Activated B cell treated with CpG ODN at 0.5 μM for 24 hours (primary cell): ENCODE results near the gene SRSF3. TPM values are rescaled to one million over a fixed set of nuclear protein-coding genes. Genes with fewer than 3 reads are reported as not detected.
"Not testable (repeated sequence)": the region's sequence is repeated elsewhere in the genome, so short reads cannot be mapped to it uniquely, and the experiment has no call there.

Source experiments
- ATAC-seq: fragments of 200-7000 bp; cut with Tn5 transposase; one replicate; pipeline ENCODE4 v1.10.0; 2021; ENCODE audit warnings: low read depth, mild to moderate bottlenecking, moderate library complexity
- CTCF ChIA-PET: fragments of 350-600 bp; sonication (Branson Sonifier 250); formaldehyde crosslinking; loops from one replicate; lab custom pipeline; 2021; ENCODE audit warnings: antibody characterized with exemption; lab: Charles Lee
- POLR2A ChIA-PET: fragments of 350-600 bp; sonication (Branson Sonifier 250); formaldehyde crosslinking; loops from one replicate; lab custom pipeline; 2021; ENCODE audit warnings: antibody characterized with exemption; lab: Charles Lee
- DNase-seq: peaks from one replicate; pipeline ENCODE4 v3.0.0; 2022
- H3K27ac Mint-ChIP-seq: one replicate; pipeline ENCODE4 v1.8.0; 2020; ENCODE audit warnings: mixed read lengths
- H3K27me3 Mint-ChIP-seq: one replicate; pipeline ENCODE4 v1.8.0; 2021; ENCODE audit warnings: mixed read lengths
- H3K36me3 Mint-ChIP-seq: one replicate; pipeline ENCODE4 v1.8.0; 2021; ENCODE audit warnings: low read depth, mixed read lengths
- H3K4me1 Mint-ChIP-seq: one replicate; pipeline ENCODE4 v1.8.0; 2021; ENCODE audit warnings: mixed read lengths
- H3K4me3 Mint-ChIP-seq: one replicate; pipeline ENCODE4 v1.8.0; 2020; ENCODE audit warnings: mild to moderate bottlenecking, mixed read lengths
- H3K9me3 Mint-ChIP-seq: one replicate; pipeline ENCODE4 v1.8.0; 2020; ENCODE audit warnings: mixed read lengths
- intact Hi-C: fragments of 100-400 bp; cut with micrococcal nuclease; formaldehyde crosslinking; loops from one replicate; pipeline ENCODE4 v1.15.1; 2024
- total RNA-seq: library from RNA; stranded (reverse); gene quantifications from 2 replicates; pipeline ENCODE4 v1.2.3, GENCODE V29; 2022
- TF ChIP-seq, protein P1 (sequence below): fragments of 200-600 bp; IDR thresholded peaks from one replicate; pipeline ENCODE4 v1.8.0; 2022; ENCODE audit warnings: antibody characterized with exemption, mild to moderate bottlenecking

Gene SRSF3
- total RNA-seq, 1 donor from 2014 or later = 421 TPM

- DNase-seq = no peak
- ChIA-PET CTCF (interaction anchor here (0.8 to 1.4 kb wide), 3 partner anchors 162 to 175 kb away, joined by 3 to 4 read pairs (median 4); no protein-coding TSS in a partner anchor), POLR2A (interaction anchor here (0.6 to 6.7 kb wide), 10 partner anchors 10 to 1346 kb away, joined by 3 to 83 read pairs (median 4); partner anchors contain the start of gene CDKN1A)
- no peaks in the 10 kb centered on the region for H3K9me3 Mint-ChIP-seq
- TF ChIP-seq, protein P1, sequence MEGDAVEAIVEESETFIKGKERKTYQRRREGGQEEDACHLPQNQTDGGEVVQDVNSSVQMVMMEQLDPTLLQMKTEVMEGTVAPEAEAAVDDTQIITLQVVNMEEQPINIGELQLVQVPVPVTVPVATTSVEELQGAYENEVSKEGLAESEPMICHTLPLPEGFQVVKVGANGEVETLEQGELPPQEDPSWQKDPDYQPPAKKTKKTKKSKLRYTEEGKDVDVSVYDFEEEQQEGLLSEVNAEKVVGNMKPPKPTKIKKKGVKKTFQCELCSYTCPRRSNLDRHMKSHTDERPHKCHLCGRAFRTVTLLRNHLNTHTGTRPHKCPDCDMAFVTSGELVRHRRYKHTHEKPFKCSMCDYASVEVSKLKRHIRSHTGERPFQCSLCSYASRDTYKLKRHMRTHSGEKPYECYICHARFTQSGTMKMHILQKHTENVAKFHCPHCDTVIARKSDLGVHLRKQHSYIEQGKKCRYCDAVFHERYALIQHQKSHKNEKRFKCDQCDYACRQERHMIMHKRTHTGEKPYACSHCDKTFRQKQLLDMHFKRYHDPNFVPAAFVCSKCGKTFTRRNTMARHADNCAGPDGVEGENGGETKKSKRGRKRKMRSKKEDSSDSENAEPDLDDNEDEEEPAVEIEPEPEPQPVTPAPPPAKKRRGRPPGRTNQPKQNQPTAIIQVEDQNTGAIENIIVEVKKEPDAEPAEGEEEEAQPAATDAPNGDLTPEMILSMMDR = no peak
- peaks cover 62% of the 10 kb centered on the region for H3K4me1 Mint-ChIP-seq
- ATAC-seq = no peak
- H3K27ac Mint-ChIP-seq = no peak overlapping the region
- peak overlapping the region; percentile 71 for H3K4me3 Mint-ChIP-seq
- intact Hi-C loops = loop anchor here (10.0 kb wide), 1 partner anchor 406 kb away; the partner anchor contains the start of gene FGD2
- H3K27me3 Mint-ChIP-seq = no peaks in the 10 kb centered on the region
- H3K36me3 Mint-ChIP-seq = peaks cover 92% of the 10 kb centered on the region
Measured at GRCh38 chr6:36598326-36598725, 4.2 kb downstream of the SRSF3 start.

GRCh38 chr6:36598739-36599318 lies 4.7 kb downstream of the SRSF3 start:
- POLR2A ChIA-PET = interaction anchor here (0.7 to 6.7 kb wide), 6 partner anchors 9 to 81 kb away, joined by 3 to 83 read pairs (median 8); partner anchors contain the start of gene CDKN1A
- TF ChIP-seq, protein P1 = no peak
- Mint-ChIP-seq H3K27me3 (no peaks in the 10 kb centered on the region), H3K36me3 (peaks cover 97% of the 10 kb centered on the region), H3K4me3 (peak overlapping the region; percentile 71), H3K9me3 (no peaks in the 10 kb centered on the region), H3K27ac (no peak overlapping the region), H3K4me1 (peaks cover 63% of the 10 kb centered on the region)
- no peak for DNase-seq
- intact Hi-C loops = loop anchor here (10.0 kb wide), 1 partner anchor 406 kb away; the partner anchor contains the start of gene FGD2
- CTCF ChIA-PET = interaction anchor here (0.8 to 1.7 kb wide), 4 partner anchors 16 to 175 kb away, joined by 3 to 4 read pairs (median 4); no protein-coding TSS in a partner anchor
- ATAC-seq = no peak

GRCh38 chr6:36599791-36600209 lies 5.6 kb downstream of the SRSF3 start:
- Mint-ChIP-seq H3K4me1 (peaks cover 72% of the 10 kb centered on the region), H3K36me3 (peaks cover 97% of the 10 kb centered on the region)
- ATAC-seq = no peak

GRCh38 chr6:36600564-36601146 lies 6.5 kb downstream of the SRSF3 start:
- Mint-ChIP-seq H3K36me3 (peaks cover 97% of the 10 kb centered on the region), H3K27me3 (no peaks in the 10 kb centered on the region), H3K9me3 (no peaks in the 10 kb centered on the region), H3K4me3 (no peak overlapping the region), H3K4me1 (peaks cover 77% of the 10 kb centered on the region), H3K27ac (no peak overlapping the region)
- intact Hi-C loops = no loop called here
- TF ChIP-seq, protein P1 = no peak
- ChIA-PET POLR2A (interaction anchor here (0.6 to 2.5 kb wide), 4 partner anchors 7 to 169 kb away, joined by 6 to 15 read pairs (median 10); no protein-coding TSS in a partner anchor), CTCF (interaction anchor here (0.6 to 1.7 kb wide), 3 partner anchors 14 to 177 kb away, joined by 3 to 7 read pairs (median 4); no protein-coding TSS in a partner anchor)
- ATAC-seq (no peak), DNase-seq (no peak)

More at GRCh38 chr6:36599791-36600209, 5.6 kb downstream of the SRSF3 start:
- ChIA-PET CTCF (interaction anchor here (1.7 kb wide), 2 partner anchors 15 to 159 kb away, joined by 4 to 7 read pairs; no protein-coding TSS in a partner anchor), POLR2A (interaction anchor here (2.5 kb wide), 1 partner anchor 8 kb away, joined by 12 read pairs; no protein-coding TSS in a partner anchor)
- no peak for DNase-seq
- no peaks in the 10 kb centered on the region for H3K27me3 Mint-ChIP-seq
- no peaks in the 10 kb centered on the region for H3K9me3 Mint-ChIP-seq
- intact Hi-C loops = loop anchor here (10.0 kb wide), 1 partner anchor 405 kb away; the partner anchor contains the start of gene FGD2
- peak overlapping the region; percentile 53 for H3K27ac Mint-ChIP-seq
- peak overlapping the region; percentile 71 for H3K4me3 Mint-ChIP-seq
- TF ChIP-seq, protein P1 = no peak

DNA sequence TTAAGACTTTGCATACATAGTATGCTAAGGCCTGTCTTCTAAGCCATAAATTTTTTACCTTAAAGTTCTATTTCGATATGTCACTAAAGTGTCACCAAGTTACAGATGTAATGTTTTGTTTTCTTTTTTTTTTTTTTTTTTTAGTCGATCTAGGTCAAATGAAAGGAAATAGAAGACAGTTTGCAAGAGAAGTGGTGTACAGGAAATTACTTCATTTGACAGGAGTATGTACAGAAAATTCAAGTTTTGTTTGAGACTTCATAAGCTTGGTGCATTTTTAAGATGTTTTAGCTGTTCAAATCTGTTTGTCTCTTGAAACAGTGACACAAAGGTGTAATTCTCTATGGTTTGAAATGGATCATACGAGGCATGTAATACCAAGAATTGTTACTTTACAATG lies 7.7 kb downstream of the SRSF3 start:
- ATAC-seq, DNase-seq, H3K9me3 Mint-ChIP-seq, H3K27me3 Mint-ChIP-seq, H3K4me3 Mint-ChIP-seq, H3K27ac Mint-ChIP-seq, CTCF ChIA-PET, intact Hi-C loops: not testable (repeated sequence)
- peaks cover 79% of the 10 kb centered on the region for H3K4me1 Mint-ChIP-seq
- peaks cover 97% of the 10 kb centered on the region for H3K36me3 Mint-ChIP-seq
- POLR2A ChIA-PET = interaction anchor here (0.7 to 1.2 kb wide), 2 partner anchors 24 to 50 kb away, joined by 3 to 5 read pairs; no protein-coding TSS in a partner anchor
